HG02840 (cell line): Measurements from ENCODE around the gene ARL8A.
"Not testable (repeated sequence)": the region's sequence is repeated elsewhere in the genome, so short reads cannot be mapped to it uniquely, and the experiment has no call there.

Experiments used
- ATAC-seq: cut with Tn5 transposase; IDR thresholded peaks from one replicate; pipeline ENCODE4 v1.9.1; 2021; ENCODE audit warnings: mild to moderate bottlenecking, moderate library complexity, moderate number of reproducible peaks; ENCODE audit not compliant: unreplicated experiment, low FRiP score

Gene ARL8A

DNA sequence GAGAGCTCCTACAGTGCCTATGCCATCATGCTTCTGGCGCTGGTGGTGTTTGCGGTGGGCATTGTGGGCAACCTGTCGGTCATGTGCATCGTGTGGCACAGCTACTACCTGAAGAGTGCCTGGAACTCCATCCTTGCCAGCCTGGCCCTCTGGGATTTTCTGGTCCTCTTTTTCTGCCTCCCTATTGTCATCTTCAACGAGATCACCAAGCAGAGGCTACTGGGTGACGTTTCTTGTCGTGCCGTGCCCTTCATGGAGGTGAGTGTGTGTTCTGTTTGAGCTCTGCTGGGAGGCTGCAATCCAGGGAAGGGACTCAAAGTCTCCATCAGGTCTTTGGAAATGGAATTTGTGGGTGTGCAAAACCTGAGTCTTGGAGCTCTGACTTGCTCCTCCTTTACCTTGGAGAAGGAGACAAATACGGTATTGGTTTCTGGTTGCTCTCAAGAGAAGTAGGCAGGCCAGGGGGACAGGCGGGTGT lies 21.2 kb downstream of the ARL8A start:
- ATAC-seq: no peak

DNA sequence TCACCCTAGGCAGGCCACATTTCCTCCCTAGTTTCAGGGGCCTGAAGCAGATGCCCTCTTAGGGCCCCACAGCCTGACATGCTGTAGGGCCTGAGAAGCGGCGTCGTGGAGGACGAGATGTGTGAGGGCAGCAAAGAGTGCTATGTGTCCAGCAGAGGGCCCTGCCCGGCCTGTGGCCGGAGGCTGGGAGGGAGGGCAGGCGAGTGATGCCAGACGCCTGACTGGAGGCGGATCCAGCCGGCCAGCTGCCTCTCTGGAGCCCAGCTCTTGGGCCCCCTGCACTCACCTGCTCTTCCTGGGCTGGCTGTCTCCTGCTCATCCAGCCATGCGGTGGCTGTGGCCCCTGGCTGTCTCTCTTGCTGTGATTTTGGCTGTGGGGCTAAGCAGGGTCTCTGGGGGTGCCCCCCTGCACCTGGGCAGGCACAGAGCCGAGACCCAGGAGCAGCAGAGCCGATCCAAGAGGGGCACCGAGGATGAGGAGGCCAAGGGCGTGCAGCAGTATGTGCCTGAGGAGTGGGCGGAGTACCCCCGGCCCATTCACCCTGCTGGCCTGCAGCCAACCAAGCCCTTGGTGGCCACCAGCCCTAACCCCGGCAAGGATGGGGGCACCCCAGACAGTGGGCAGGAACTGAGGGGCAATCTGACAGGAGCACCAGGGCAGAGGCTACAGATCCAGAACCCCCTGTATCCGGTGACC lies 21.8 kb downstream of the ARL8A start, which contains the start of gene GPR37L1:
TSS of gene GPR37L1 (plus strand) at position 279 of the 697 bp plus-strand sequence. CDS start at position 326, 47 bp downstream.
- ATAC-seq: no peak

GRCh38 chr1:202121006-202121405 lies 23.5 kb downstream of the ARL8A start:
- ATAC-seq: no peak

DNA sequence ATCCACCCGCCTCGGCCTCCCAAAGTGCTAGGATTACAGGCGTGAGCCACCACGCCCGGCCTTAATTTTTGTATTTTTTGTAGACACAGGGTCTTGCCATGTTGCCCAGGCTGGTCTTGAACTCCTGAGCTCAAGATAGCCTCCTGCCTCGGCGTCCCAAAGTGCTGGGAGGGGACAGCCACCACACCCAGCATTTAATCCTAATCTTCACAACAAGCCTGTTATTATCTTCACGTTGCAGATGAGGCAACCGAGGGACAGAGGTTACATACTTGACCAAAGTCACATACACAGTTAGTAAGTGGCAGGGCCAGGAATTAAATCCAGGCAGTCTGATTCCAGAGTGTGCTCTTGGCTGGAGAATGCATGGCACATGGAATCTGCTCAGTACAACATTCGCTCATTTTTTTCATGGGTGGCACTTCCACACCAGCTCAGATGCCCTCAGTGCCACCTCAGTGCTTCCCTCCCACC lies 26.6 kb downstream of the ARL8A start:
- no peak for ATAC-seq

DNA sequence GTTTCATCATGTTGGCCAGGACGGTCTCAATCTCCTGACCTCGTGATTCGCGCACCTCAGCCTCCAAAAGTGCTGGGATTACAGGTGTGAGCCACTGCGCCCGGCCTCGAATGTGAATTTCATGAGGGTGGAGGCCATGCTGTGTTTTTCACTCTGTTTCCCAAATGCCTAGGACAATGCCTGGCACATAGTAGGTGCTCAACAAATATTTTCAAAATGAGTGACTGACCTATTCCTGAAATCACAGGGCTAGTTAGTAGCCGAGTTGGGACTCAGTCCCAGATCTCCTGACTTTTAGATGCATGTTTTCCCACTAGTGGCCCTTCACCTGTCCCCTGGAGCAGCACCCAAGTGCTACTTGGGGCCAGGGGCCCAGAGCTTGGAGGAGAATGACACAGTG lies 28.2 kb downstream of the ARL8A start:
- no peak for ATAC-seq

DNA sequence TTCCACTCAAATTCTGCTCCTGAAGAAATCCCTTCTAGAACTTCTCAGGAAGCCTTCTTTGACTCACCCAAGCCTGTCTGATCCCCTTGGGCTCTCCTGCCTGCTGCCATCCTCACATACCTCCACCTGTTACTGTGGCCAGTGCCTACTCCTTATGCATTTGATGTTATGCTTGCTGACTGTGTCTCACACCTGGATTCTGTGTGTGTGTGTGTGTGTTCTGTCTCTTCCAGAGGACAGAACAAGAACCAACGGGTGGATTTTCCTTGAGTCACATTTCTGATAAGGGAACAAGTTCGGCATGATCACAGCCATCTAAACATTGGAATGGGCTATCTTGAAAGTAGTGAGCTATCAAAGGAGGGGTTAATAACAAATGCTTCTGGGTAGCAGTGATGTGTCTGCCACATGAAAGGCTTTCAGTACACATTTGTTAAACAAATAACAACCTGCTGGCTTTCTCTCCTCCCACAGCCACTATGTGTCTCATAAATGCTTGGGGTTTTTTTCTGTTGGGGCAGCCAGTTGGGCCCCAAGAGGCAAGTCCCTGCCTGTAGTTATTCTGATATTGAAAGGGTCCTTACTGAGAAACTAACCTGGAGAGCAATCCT lies 30.7 kb downstream of the ARL8A start:
- ATAC-seq: no peak

DNA sequence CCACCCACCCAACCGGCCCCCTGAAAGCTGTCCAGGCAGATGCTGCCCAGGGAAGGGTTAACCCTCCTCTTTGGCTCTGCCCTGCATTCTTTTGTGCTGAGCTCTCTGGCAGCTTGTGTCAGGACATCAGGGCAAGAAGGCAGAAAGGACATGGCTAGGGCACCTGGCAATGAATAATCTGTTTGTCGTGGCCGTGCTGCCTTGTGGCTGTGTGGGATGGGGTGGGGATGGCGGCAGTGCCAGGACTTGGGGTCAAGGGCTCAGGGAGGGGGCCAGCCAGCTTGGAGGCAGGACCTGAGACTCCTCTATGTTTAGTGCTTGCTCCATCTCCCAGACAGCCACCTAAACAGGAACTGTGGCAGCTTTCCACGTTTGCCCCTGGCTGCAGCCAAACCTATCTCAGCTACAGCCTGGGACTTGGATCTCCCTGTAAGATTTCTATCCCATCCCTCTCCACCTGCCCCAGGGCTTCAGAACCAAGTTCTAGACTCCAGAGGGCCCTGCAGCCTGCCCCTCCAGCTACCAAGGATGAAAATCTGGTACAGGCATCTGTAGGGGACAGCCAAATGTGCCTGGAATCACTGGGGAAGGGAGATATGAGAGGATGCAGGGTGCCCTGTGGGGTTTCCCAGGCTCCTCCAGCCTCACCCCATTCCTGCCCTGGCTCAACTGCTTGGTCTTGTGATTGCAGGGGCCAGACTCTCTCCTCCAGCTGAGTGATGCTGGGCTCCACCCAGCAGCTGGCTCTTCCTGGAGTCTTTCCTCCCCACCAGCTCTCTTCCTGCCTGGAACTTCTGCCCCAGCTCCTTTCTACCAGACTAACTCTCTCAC lies 31.5 kb downstream of the ARL8A start:
- no peak for ATAC-seq

DNA sequence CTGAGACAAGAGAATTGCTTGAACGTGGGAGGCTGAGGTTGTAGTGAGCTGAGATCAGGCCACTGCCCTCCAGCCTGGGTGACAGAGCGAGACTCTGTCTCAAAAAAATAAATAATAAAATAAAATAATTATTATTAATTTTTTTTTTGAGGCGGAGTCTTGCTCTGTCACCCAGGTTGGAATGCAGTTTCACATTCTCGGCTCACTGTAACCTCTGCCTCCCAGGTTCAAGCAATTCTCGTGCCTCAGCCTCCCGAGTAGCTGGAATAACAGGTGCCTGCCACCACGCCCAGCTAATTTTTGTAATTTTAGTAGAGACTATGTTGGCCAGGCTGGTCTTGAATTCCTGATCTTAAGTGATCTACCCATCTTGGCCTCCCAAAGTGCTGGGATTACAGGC lies 32.9 kb downstream of the ARL8A start:
- ATAC-seq: not testable (repeated sequence)

- ATAC-seq: no peak
Observed at GRCh38 chr1:202110977-202111376, 33.6 kb downstream of the ARL8A start.

DNA sequence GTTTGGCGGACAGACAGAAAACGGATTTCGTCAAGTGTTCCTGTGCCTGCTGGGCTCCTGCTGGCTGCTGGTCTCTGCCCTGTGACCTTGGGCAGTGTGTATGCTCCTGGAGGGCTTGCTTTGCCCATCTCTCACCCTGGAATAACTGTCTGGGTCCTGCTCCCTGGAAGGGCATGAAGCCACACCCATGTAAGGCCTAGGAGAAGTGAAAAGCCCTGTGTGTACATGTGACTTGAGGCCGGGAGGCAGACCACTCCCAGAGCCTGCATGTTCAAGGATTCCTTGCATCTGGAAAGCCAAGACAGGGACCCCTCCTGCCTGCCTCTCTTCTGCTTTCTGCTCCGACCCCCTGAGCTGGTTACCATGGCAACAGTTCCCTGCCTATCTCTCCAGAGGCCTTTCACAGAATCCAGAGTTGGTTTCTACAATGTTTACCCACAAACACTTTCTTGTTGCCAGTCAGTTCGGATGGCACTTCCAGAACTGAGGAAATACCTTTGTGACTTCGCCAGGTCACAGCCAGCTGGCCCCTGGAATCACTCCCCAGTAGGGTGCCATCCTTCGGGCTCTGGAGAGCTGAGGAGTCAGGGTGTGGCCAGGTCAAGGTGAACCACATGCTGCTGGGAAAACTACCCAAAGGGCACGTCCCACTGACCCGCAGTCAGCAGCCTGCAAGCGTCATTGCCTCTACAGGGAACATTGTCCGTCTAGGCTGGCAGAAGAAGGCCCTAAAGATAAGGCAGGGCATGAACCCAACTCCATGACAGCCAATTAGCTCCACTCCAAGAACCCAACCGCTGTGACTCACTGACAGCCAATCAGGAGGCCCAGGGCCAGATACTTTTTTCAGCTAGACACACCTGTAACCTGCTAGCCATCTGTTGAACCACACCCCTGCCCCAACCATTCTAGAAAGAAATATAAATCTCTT lies 36.5 kb downstream of the ARL8A start:
- ATAC-seq: no peak

- no peak for ATAC-seq
Observed at GRCh38 chr1:202107321-202107761, 37.2 kb downstream of the ARL8A start.

DNA sequence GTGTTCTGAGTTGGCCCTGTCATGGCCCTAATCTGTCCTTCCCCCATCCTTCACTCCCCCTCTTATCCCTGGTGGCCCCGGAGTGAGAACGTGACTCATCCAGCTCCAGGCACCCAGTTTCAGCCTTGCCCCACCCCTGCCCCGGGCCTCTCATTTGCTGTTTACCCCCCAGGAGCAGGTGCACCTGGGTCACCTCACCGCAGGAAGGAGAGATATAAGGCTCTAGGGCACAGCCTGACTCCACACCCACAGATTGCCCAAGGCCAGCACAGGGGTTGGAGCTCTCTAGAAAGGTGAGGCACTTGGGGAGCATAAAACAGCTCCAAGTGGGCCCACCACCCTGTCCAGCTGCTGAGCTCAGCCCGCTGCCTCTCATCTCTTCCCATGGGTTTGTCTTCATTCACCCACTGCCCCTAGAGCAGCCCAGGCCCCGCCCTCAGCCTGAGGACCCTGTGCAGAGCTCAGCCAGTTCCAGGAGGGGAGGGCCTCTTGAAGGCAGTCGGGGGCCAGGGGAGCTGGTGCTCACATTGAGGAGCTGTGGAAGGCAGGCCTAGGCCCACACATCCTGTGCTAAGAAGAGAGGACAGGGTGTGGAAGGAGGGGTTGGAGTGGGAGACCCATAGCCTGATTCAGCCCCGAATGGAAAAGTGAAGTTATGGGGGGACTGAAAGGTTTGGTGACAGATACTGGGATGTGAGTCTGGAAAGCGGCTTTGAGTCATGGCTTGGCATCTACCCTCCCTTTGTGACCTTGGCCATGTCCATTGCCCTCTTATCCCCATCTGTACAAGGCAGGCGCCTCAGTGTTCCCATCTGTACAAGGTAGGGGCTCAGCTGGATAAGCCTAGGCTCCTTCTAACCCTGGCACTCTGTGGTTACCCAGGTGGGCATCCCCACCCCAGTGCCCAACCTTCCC lies 37.9 kb downstream of the ARL8A start:
- no peak for ATAC-seq

DNA sequence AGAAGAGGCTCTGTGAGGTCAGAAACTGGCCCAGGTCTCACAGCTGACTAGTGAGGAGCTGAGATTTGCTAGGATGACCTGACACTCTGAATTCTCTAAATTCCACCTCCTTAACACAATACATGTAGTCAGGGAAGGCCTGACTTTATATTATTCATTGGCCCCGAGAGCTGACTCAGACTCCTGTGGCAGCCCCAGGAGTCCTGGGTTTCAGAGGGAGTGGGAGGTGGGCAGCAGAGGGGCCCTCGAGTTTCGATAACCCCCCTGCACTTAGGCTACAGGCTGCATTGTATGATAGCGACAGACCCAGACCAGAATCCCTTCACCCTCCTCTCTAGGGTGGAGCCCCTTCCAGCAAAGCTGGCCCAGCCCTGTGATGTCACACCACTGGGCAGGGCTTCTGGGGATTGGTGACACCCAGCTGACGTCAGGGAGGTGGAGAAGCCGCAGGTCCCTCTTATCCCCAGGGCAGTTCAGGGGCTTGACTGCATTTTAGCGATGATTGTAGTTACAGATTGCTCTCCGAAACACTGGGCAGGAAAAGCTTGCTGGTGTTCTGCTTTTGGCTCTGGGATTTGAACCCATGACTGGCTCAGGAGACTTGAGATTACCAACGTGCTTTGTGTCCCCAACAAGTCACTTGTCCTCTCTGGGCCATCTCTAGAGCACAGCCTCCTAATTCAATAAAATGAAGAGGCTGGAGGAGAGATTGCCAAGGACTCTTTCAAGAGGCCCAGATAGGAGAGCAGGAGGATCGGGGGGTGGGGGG lies 38.8 kb downstream of the ARL8A start:
- no peak for ATAC-seq

- ATAC-seq: no peak
Observed at GRCh38 chr1:202104073-202104472, 40.5 kb downstream of the ARL8A start.

GRCh38 chr1:202101184-202101583 lies 43.4 kb downstream of the ARL8A start:
- ATAC-seq: no peak

GRCh38 chr1:202093858-202094257 lies 50.7 kb downstream of the ARL8A start:
- no peak for ATAC-seq

- ATAC-seq: no peak
Observed at GRCh38 chr1:202090994-202091393, 53.5 kb downstream of the ARL8A start.

- ATAC-seq: no peak
Observed at GRCh38 chr1:202088206-202088605, 56.3 kb downstream of the ARL8A start.
